Measurements from ENCODE around the gene FFAR4. TPM values are rescaled to one million over a fixed set of nuclear protein-coding genes. Genes with fewer than 3 reads are reported as not detected.

Gene FFAR4
- total and polyA plus RNA-seq, 4 experiments from 2014 or later, result not detected

- H3K36me3 ChIP-seq (ENCODE audit: insufficient read depth, low read length), result no peaks in the 10 kb centered on the region
- H3K4me1 ChIP-seq (ENCODE audit: insufficient read depth, low read length), result no peaks in the 10 kb centered on the region
- peak in 3 of 5 donors; percentile 6 to 16 (median 10) for DNase-seq
- intact Hi-C loops (cut with micrococcal nuclease), result loop anchor here (10.0 kb wide), 2 partner anchors 120 to 370 kb away; no protein-coding TSS in a partner anchor
- POLR2A ChIA-PET (ENCODE audit: partially characterized antibody), result no interaction called here
- H3K9me3 ChIP-seq (ENCODE audit: control insufficient read depth in 1 of 2, low read length in 2 of 2), result no peaks in the 10 kb centered on the region
- Mint-ChIP-seq H3K36me3 (no peaks in the 10 kb centered on the region), H3K4me3 (no peak overlapping the region), H3K27me3 (peaks cover 9 to 13% of the 10 kb centered on the region in 2 donors), H3K4me1 (peaks cover 0 to 2% (median 0%) of the 10 kb centered on the region in 4 donors), H3K27ac (no peak overlapping the region), H3K9me3 (no peaks in the 10 kb centered on the region)
- no peaks in the 10 kb centered on the region for H3K27me3 ChIP-seq (ENCODE audit: insufficient read depth, low read length)
- CTCF ChIA-PET (ENCODE audit: partially characterized antibody), result interaction anchor here (0.8 to 3.5 kb wide), 11 partner anchors 9 to 765 kb away, joined by 3 to 18 read pairs (median 3); no protein-coding TSS in a partner anchor
- no peak overlapping the region for H3K27ac ChIP-seq (ENCODE audit: low read depth, low read length)
- no peak overlapping the region for H3K4me3 ChIP-seq (ENCODE audit: low read length in 2 of 2)
Measured at GRCh38 chr10:93554760-93555432, 11.6 kb upstream of the FFAR4 start.

- H3K4me1 ChIP-seq (ENCODE audit: insufficient read depth, low read length), result no peaks in the 10 kb centered on the region
- no peak overlapping the region for H3K27ac ChIP-seq (ENCODE audit: low read depth, low read length)
- H3K36me3 Mint-ChIP-seq, result no peaks in the 10 kb centered on the region
- no peaks in the 10 kb centered on the region for H3K36me3 ChIP-seq (ENCODE audit: insufficient read depth, low read length)
- peaks cover 0 to 2% (median 0%) of the 10 kb centered on the region in 4 donors for H3K4me1 Mint-ChIP-seq
- intact Hi-C loops (cut with micrococcal nuclease), result loop anchor here (10.0 kb wide), 2 partner anchors 115 to 365 kb away; no protein-coding TSS in a partner anchor
- H3K9me3 Mint-ChIP-seq, result no peaks in the 10 kb centered on the region
- H3K27me3 ChIP-seq (ENCODE audit: insufficient read depth, low read length), result no peaks in the 10 kb centered on the region
- H3K4me3 Mint-ChIP-seq, result no peak overlapping the region
- no peak overlapping the region for H3K27ac Mint-ChIP-seq
- ChIA-PET CTCF (ENCODE audit: partially characterized antibody) (no interaction called here), POLR2A (ENCODE audit: partially characterized antibody) (no interaction called here)
- no peaks in the 10 kb centered on the region for H3K9me3 ChIP-seq (ENCODE audit: control insufficient read depth in 1 of 2, low read length in 2 of 2)
- peaks cover 14 to 16% of the 10 kb centered on the region in 2 donors for H3K27me3 Mint-ChIP-seq
- no peak for DNase-seq
- H3K4me3 ChIP-seq (ENCODE audit: low read length in 2 of 2), result no peak overlapping the region
Measured at GRCh38 chr10:93559490-93559889, 7.0 kb upstream of the FFAR4 start.

GRCh38 chr10:93560541-93560940, 5.9 kb upstream of the FFAR4 start:
- Mint-ChIP-seq H3K4me1 (no peaks in the 10 kb centered on the region), H3K9me3 (no peaks in the 10 kb centered on the region), H3K36me3 (no peaks in the 10 kb centered on the region), H3K27ac (no peak overlapping the region), H3K27me3 (peaks cover 22 to 23% of the 10 kb centered on the region in 2 donors), H3K4me3 (no peak overlapping the region)
- no peak for DNase-seq
- no peaks in the 10 kb centered on the region for H3K9me3 ChIP-seq (ENCODE audit: control insufficient read depth in 1 of 2, low read length in 2 of 2)
- no peak overlapping the region for H3K27ac ChIP-seq (ENCODE audit: low read depth, low read length)
- H3K36me3 ChIP-seq (ENCODE audit: insufficient read depth, low read length), result no peaks in the 10 kb centered on the region
- no peak overlapping the region for H3K4me3 ChIP-seq (ENCODE audit: low read length in 2 of 2)
- POLR2A ChIA-PET (ENCODE audit: partially characterized antibody), result no interaction called here
- no peaks in the 10 kb centered on the region for H3K27me3 ChIP-seq (ENCODE audit: insufficient read depth, low read length)
- no peaks in the 10 kb centered on the region for H3K4me1 ChIP-seq (ENCODE audit: insufficient read depth, low read length)
- intact Hi-C loops (cut with micrococcal nuclease), result no loop called here
- CTCF ChIA-PET (ENCODE audit: partially characterized antibody), result interaction anchor here (0.9 kb wide), 1 partner anchor 8 kb away, joined by 3 read pairs; no protein-coding TSS in a partner anchor

- H3K27me3 Mint-ChIP-seq, result peaks cover 33 to 41% of the 10 kb centered on the region in 2 donors
- DNase-seq, result no peak
- CTCF ChIA-PET (ENCODE audit: partially characterized antibody), result no interaction called here
- Histone ChIP-seq H3K36me3 (ENCODE audit: insufficient read depth, low read length) (no peaks in the 10 kb centered on the region), H3K9me3 (ENCODE audit: control insufficient read depth in 1 of 2, low read length in 2 of 2) (no peaks in the 10 kb centered on the region), H3K4me1 (ENCODE audit: insufficient read depth, low read length) (no peaks in the 10 kb centered on the region), H3K27ac (ENCODE audit: low read depth, low read length) (no peak overlapping the region), H3K4me3 (ENCODE audit: low read length in 2 of 2) (no peak overlapping the region), H3K27me3 (ENCODE audit: insufficient read depth, low read length) (no peaks in the 10 kb centered on the region)
- peaks cover 0 to 7% (median 2%) of the 10 kb centered on the region in 4 donors for H3K4me1 Mint-ChIP-seq
- intact Hi-C loops (cut with micrococcal nuclease), result no loop called here
- no peak overlapping the region for H3K4me3 Mint-ChIP-seq
- no peaks in the 10 kb centered on the region for H3K9me3 Mint-ChIP-seq
- no peak overlapping the region for H3K27ac Mint-ChIP-seq
- no peaks in the 10 kb centered on the region for H3K36me3 Mint-ChIP-seq
- POLR2A ChIA-PET (ENCODE audit: partially characterized antibody), result no interaction called here
Measured at GRCh38 chr10:93565446-93565845, 1.0 kb upstream of the FFAR4 start.

GRCh38 chr10:93567277-93568104, 1.0 kb downstream of the FFAR4 start:
- H3K9me3 ChIP-seq (ENCODE audit: control insufficient read depth in 1 of 2, low read length in 2 of 2), result no peaks in the 10 kb centered on the region
- DNase-seq, result no peak
- H3K36me3 Mint-ChIP-seq, result no peaks in the 10 kb centered on the region
- no peaks in the 10 kb centered on the region for H3K9me3 Mint-ChIP-seq
- ChIA-PET CTCF (ENCODE audit: partially characterized antibody) (interaction anchor here (1.1 kb wide), 1 partner anchor 10 kb away, joined by 3 read pairs; no protein-coding TSS in a partner anchor), POLR2A (ENCODE audit: partially characterized antibody) (no interaction called here)
- peaks cover 0 to 8% (median 4%) of the 10 kb centered on the region in 4 donors for H3K4me1 Mint-ChIP-seq
- intact Hi-C loops (cut with micrococcal nuclease), result no loop called here
- H3K27me3 ChIP-seq (ENCODE audit: insufficient read depth, low read length), result peaks cover 3% of the 10 kb centered on the region
- no peak overlapping the region for H3K27ac ChIP-seq (ENCODE audit: low read depth, low read length)
- no peak overlapping the region for H3K27ac Mint-ChIP-seq
- H3K27me3 Mint-ChIP-seq, result peaks cover 39 to 48% of the 10 kb centered on the region in 2 donors
- no peaks in the 10 kb centered on the region for H3K36me3 ChIP-seq (ENCODE audit: insufficient read depth, low read length)
- no peaks in the 10 kb centered on the region for H3K4me1 ChIP-seq (ENCODE audit: insufficient read depth, low read length)
- no peak overlapping the region for H3K4me3 Mint-ChIP-seq
- no peak overlapping the region for H3K4me3 ChIP-seq (ENCODE audit: low read length in 2 of 2)

GRCh38 chr10:93568105-93568390, 1.6 kb downstream of the FFAR4 start:
- no peak for DNase-seq
- no peak overlapping the region for H3K4me3 ChIP-seq (ENCODE audit: low read length in 2 of 2)
- no peaks in the 10 kb centered on the region for H3K4me1 ChIP-seq (ENCODE audit: insufficient read depth, low read length)
- no peaks in the 10 kb centered on the region for H3K36me3 Mint-ChIP-seq
- no peak overlapping the region for H3K27ac ChIP-seq (ENCODE audit: low read depth, low read length)
- peaks cover 3% of the 10 kb centered on the region for H3K27me3 ChIP-seq (ENCODE audit: insufficient read depth, low read length)
- no peak overlapping the region for H3K27ac Mint-ChIP-seq
- H3K9me3 Mint-ChIP-seq, result no peaks in the 10 kb centered on the region
- no peak overlapping the region for H3K4me3 Mint-ChIP-seq
- CTCF ChIA-PET (ENCODE audit: partially characterized antibody), result interaction anchor here (0.6 to 1.1 kb wide), 2 partner anchors 11 kb away, joined by 3 read pairs; no protein-coding TSS in a partner anchor
- H3K4me1 Mint-ChIP-seq, result peaks cover under 1 to 12% (median 5%) of the 10 kb centered on the region in 4 donors
- H3K27me3 Mint-ChIP-seq, result peaks cover 39 to 50% of the 10 kb centered on the region in 2 donors
- intact Hi-C loops (cut with micrococcal nuclease), result no loop called here
- H3K36me3 ChIP-seq (ENCODE audit: insufficient read depth, low read length), result no peaks in the 10 kb centered on the region
- no peaks in the 10 kb centered on the region for H3K9me3 ChIP-seq (ENCODE audit: control insufficient read depth in 1 of 2, low read length in 2 of 2)
- POLR2A ChIA-PET (ENCODE audit: partially characterized antibody), result no interaction called here

- H3K4me1 ChIP-seq (ENCODE audit: insufficient read depth, low read length), result peaks cover 6% of the 10 kb centered on the region
- CTCF ChIA-PET (ENCODE audit: partially characterized antibody), result no interaction called here
- no peaks in the 10 kb centered on the region for H3K9me3 ChIP-seq (ENCODE audit: control insufficient read depth in 1 of 2, low read length in 2 of 2)
- H3K27ac Mint-ChIP-seq, result no peak overlapping the region
- POLR2A ChIA-PET (ENCODE audit: partially characterized antibody), result no interaction called here
- H3K36me3 ChIP-seq (ENCODE audit: insufficient read depth, low read length), result no peaks in the 10 kb centered on the region
- no peak overlapping the region for H3K4me3 ChIP-seq (ENCODE audit: low read length in 2 of 2)
- no peaks in the 10 kb centered on the region for H3K36me3 Mint-ChIP-seq
- no peak for DNase-seq
- H3K9me3 Mint-ChIP-seq, result no peaks in the 10 kb centered on the region
- peaks cover 5 to 20% (median 9%) of the 10 kb centered on the region in 4 donors for H3K4me1 Mint-ChIP-seq
- H3K4me3 Mint-ChIP-seq, result no peak overlapping the region
- H3K27me3 Mint-ChIP-seq, result peaks cover 36 to 50% of the 10 kb centered on the region in 2 donors
- H3K27ac ChIP-seq (ENCODE audit: low read depth, low read length), result no peak overlapping the region
- peaks cover 3% of the 10 kb centered on the region for H3K27me3 ChIP-seq (ENCODE audit: insufficient read depth, low read length)
- intact Hi-C loops (cut with micrococcal nuclease), result no loop called here
Measured at GRCh38 chr10:93570383-93570782, 3.9 kb downstream of the FFAR4 start.
